ENCODE results near the gene ARHGEF4. TPM values are rescaled to one million over a fixed set of nuclear protein-coding genes. Genes with fewer than 3 reads are reported as not detected.

ARHGEF4 gene
- total and polyA plus RNA-seq, 2 donors (not counting 3 experiments of a cell fraction or from before 2014, with no cell fraction given), result not detected

DNA sequence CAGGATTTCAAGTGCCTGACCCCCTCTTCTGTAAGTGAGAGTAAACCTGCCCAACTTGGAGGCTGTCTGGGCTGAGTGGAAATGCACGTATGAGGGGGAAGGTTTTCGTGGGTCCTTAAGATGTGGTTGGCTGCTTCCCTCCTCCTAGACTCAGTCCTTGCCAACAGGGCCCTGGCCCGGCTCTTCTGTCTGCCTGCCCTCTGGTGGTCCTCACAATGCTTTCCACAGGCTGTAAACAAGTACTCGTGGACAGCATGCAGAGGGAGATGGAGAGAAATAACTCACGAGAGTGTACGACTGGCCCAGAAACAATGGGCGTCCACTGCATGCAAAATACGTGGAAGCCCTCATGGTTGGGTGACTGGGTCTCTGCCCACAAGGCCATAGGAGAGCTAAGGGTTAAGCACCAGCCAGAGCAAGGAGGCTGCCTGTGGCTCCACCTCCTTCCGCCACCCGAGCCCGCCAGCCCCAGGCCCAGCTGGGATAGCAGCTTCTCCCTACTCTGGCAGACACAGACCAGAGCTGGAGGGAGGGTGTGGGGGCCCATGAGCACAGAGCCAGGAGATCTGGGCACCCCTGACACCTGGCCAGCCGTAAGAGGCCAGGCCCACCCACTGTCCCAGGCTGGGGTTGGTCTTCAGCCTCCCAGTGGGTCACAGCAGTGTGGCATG lies 17.0 kb upstream of the ARHGEF4 start:
- BruUV-seq (replicated peaks), result no TSS peak
- dilution Hi-C loops (cut with MboI; ENCODE audit: extremely low pct_ligation_motif_present, low sequenced_read_pairs) (no loop called here), intact Hi-C loops (cut with micrococcal nuclease) (no loop called here)
- H3K9ac ChIP-seq (replicated peaks; ENCODE audit: extremely low read depth, insufficient read depth, low read length), result no peak overlapping the region
- no peaks in the 10 kb centered on the region for H3K79me2 ChIP-seq (ENCODE audit: control insufficient read depth, insufficient read depth, low read length)
- ChIA-PET POLR2A (no interaction called here), CTCF (interaction anchor here (1.3 to 2.7 kb wide), 2 partner anchors 22 to 54 kb away, joined by 6 to 11 read pairs; no protein-coding TSS in a partner anchor)
- H3K9me3 ChIP-seq (replicated peaks; ENCODE audit: control insufficient read depth, insufficient read depth, low read length), result no peaks in the 10 kb centered on the region
- H2AFZ ChIP-seq (ENCODE audit: low read depth, low read length), result no peak overlapping the region
- no peaks in the 10 kb centered on the region for H3K4me1 ChIP-seq (ENCODE audit: control insufficient read depth, extremely low read depth, insufficient read depth, low read length)
- H4K20me1 ChIP-seq (replicated peaks; ENCODE audit: control insufficient read depth, extremely low read depth, insufficient read depth, low read length), result no peaks in the 10 kb centered on the region
- no peak for FAIRE-seq
- no peaks in the 10 kb centered on the region for H3K9me1 ChIP-seq (replicated peaks; ENCODE audit: control insufficient read depth, extremely low read depth, insufficient read depth, low read length)
- no peak for DNase-seq (ENCODE audit: low read depth, low spot score)
- no peak overlapping the region for H3K4me2 ChIP-seq (ENCODE audit: insufficient read depth, low read length)
- H3K27ac ChIP-seq (ENCODE audit: insufficient read depth, low read depth, low read length), result no peak overlapping the region
- H3K36me3 ChIP-seq (ENCODE audit: control insufficient read depth in 2 of 2, extremely low read depth in 1 of 2, insufficient read depth in 2 of 2, low read length in 2 of 2), result no peaks in the 10 kb centered on the region
- H3K4me3 ChIP-seq (replicated peaks in 1 of 3; ENCODE audit: insufficient read depth in 1 of 3, low read depth in 1 of 3, low read length in 3 of 3), result no peak overlapping the region
- TF ChIP-seq MYC (IDR thresholded peaks at IDR 0.05; ENCODE audit: low read depth, low read length), result no peak
- no peak for TF ChIP-seq POLR2A (IDR thresholded peaks at IDR 0.05; ENCODE audit: low read depth, low read length)
- no peak for TF ChIP-seq JUN (IDR thresholded peaks at IDR 0.05; ENCODE audit: borderline replicate concordance, insufficient read depth, insufficient read length, low read depth)
- no peak for TF ChIP-seq EZH2 (IDR thresholded peaks at IDR 0.05; ENCODE audit: borderline replicate concordance, low read depth, low read length, severe bottlenecking)
- TF ChIP-seq, protein P1, sequence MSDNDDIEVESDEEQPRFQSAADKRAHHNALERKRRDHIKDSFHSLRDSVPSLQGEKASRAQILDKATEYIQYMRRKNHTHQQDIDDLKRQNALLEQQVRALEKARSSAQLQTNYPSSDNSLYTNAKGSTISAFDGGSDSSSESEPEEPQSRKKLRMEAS (IDR thresholded peaks at IDR 0.05; ENCODE audit: insufficient read depth, insufficient read length), result no peak
- no peak for TF ChIP-seq POLR2AphosphoS5 (IDR thresholded peaks at IDR 0.05; ENCODE audit: insufficient read depth, low read depth, low read length)
- TF ChIP-seq GATA2 (IDR thresholded peaks at IDR 0.05; ENCODE audit: insufficient read depth, insufficient read length, low read depth, low read length), result no peak
- no peak for TF ChIP-seq FOS (IDR thresholded peaks at IDR 0.05; ENCODE audit: borderline replicate concordance, insufficient read depth, low read length)
- TF ChIP-seq, protein P2, sequence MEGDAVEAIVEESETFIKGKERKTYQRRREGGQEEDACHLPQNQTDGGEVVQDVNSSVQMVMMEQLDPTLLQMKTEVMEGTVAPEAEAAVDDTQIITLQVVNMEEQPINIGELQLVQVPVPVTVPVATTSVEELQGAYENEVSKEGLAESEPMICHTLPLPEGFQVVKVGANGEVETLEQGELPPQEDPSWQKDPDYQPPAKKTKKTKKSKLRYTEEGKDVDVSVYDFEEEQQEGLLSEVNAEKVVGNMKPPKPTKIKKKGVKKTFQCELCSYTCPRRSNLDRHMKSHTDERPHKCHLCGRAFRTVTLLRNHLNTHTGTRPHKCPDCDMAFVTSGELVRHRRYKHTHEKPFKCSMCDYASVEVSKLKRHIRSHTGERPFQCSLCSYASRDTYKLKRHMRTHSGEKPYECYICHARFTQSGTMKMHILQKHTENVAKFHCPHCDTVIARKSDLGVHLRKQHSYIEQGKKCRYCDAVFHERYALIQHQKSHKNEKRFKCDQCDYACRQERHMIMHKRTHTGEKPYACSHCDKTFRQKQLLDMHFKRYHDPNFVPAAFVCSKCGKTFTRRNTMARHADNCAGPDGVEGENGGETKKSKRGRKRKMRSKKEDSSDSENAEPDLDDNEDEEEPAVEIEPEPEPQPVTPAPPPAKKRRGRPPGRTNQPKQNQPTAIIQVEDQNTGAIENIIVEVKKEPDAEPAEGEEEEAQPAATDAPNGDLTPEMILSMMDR (IDR thresholded peaks at IDR 0.05; ENCODE audit: extremely low read depth in 1 of 2, insufficient read depth in 1 of 2, low read depth in 1 of 2, low read length in 2 of 2), result no peak
- H3K27me3 ChIP-seq (ENCODE audit: control insufficient read depth in 2 of 2, insufficient read depth in 2 of 2, low read length in 2 of 2), result no peaks in the 10 kb centered on the region

All from endothelial cell of umbilical vein (primary cell).